ENCODE measurements around the gene USHBP1.

Gene USHBP1

GRCh38 chr19:17209126-17210036, 55.2 kb downstream of the USHBP1 start:
- FAIRE-seq = no peak

- FAIRE-seq = no peak
Measured at GRCh38 chr19:17206736-17207581, 57.6 kb downstream of the USHBP1 start.

GRCh38 chr19:17205237-17206140, 59.1 kb downstream of the USHBP1 start:
- no peak for FAIRE-seq

GRCh38 chr19:17202713-17203112, 61.8 kb downstream of the USHBP1 start:
- no peak for FAIRE-seq

- no peak for FAIRE-seq
Measured at GRCh38 chr19:17202249-17202648, 62.3 kb downstream of the USHBP1 start.

- no peak for FAIRE-seq
Measured at GRCh38 chr19:17200408-17201079, 64.0 kb downstream of the USHBP1 start.
